ENCODE data around the gene IRAK1.
"Not testable (repeated sequence)": the region's sequence is repeated elsewhere in the genome, so short reads cannot be mapped to it uniquely, and the experiment has no call there.

IRAK1 gene

DNA sequence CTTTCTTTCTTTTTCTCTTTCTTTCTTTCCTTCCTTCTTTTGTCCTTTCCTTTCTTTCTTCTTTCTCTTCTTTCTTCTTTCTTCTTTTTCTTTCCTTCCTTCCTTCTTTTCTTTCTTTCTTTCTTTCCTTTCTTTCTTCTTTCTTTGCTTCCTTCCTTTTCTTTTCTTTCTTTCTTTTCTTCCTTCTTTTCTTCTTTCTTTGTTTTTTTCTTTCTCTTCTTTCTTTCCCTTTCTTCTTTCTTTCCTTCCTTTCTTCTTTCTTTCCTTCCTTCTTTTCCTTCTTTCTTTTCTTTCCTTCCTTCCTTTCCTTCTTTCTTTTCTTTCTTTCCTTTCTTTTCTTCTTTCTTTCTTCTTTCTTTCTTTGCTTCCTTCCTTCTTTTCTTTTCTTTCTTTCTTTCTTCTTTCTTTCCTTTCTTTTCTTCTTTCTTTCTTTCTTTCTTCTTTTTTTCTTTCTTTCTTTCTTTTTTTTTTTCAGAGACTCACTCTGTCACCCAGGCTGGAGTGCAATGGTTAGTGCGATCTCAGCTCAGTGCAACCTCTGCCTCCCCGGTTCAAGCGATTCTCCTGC, 28.6 kb downstream of the IRAK1 start:
- intact Hi-C loops (cut with micrococcal nuclease): no loop called here
- Mint-ChIP-seq H3K36me3 (ENCODE audit: low read depth) (no peaks in the 10 kb centered on the region), H3K4me1 (ENCODE audit: low read depth) (peaks cover 12% of the 10 kb centered on the region), H3K9me3 (no peaks in the 10 kb centered on the region), H3K27ac (no peak overlapping the region), H3K4me3 (no peak overlapping the region), H3K27me3 (no peaks in the 10 kb centered on the region)

DNA sequence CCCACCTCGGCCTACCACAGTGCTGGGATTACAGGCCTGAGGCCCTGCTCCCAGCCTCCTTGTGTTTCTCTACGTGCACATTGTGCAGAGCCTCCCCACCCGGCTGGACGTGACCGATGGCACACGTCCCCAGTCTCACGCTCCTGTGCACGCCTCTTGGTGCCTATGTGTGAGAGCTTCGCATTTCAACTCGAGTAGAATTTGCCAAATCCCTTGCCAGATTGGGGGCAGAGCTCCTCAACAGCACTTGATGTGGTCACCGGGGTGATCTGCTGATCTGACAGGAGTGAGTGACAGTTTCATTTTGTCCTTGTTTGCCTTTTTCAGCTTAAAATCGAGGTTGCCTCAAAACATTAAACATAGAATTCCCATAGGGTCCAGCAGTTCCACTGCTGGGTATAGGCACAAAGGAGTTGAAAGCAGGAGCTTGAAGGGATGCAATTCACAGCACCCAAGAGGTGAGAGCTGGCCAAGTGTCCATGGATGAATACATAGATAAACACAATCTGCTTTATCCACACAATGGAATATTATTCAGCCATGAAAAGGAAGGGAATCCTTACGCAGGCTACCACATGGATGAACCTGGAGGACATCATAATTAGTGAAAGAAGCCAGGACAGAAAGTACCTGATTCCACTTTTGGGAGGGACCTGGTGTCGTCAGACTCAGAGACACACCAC, 29.6 kb downstream of the IRAK1 start:
- no peaks in the 10 kb centered on the region for H3K27me3 Mint-ChIP-seq
- peaks cover 20% of the 10 kb centered on the region for H3K4me1 Mint-ChIP-seq (ENCODE audit: low read depth)
- H3K9me3 Mint-ChIP-seq: no peaks in the 10 kb centered on the region
- intact Hi-C loops (cut with micrococcal nuclease): no loop called here
- H3K36me3 Mint-ChIP-seq (ENCODE audit: low read depth): no peaks in the 10 kb centered on the region
- no peak overlapping the region for H3K4me3 Mint-ChIP-seq
- no peak overlapping the region for H3K27ac Mint-ChIP-seq

DNA sequence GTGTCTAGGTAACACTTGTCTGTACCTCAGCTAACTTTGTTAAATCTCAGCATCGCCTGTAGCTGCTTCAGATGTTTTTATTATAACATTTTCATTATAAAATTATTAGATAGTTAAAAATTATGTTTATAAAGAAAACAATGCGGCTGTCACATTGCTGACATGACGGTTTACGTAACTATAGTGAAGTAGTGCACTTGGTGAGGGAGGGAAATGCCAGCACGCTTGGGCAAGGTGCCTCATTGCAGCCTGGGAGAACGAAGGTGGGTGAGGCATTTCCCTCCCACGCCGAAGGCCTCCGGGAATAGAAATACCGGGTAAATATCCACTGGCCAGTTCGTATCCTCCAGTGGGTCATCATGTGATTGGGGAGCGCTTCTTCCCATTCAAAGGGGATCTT, 31.2 kb downstream of the IRAK1 start:
- intact Hi-C loops (cut with micrococcal nuclease): no loop called here
- no peaks in the 10 kb centered on the region for H3K9me3 Mint-ChIP-seq
- no peaks in the 10 kb centered on the region for H3K27me3 Mint-ChIP-seq
- peaks cover 31% of the 10 kb centered on the region for H3K4me1 Mint-ChIP-seq (ENCODE audit: low read depth)
- H3K36me3 Mint-ChIP-seq (ENCODE audit: low read depth): no peaks in the 10 kb centered on the region
- no peak overlapping the region for H3K27ac Mint-ChIP-seq
- no peak overlapping the region for H3K4me3 Mint-ChIP-seq

DNA sequence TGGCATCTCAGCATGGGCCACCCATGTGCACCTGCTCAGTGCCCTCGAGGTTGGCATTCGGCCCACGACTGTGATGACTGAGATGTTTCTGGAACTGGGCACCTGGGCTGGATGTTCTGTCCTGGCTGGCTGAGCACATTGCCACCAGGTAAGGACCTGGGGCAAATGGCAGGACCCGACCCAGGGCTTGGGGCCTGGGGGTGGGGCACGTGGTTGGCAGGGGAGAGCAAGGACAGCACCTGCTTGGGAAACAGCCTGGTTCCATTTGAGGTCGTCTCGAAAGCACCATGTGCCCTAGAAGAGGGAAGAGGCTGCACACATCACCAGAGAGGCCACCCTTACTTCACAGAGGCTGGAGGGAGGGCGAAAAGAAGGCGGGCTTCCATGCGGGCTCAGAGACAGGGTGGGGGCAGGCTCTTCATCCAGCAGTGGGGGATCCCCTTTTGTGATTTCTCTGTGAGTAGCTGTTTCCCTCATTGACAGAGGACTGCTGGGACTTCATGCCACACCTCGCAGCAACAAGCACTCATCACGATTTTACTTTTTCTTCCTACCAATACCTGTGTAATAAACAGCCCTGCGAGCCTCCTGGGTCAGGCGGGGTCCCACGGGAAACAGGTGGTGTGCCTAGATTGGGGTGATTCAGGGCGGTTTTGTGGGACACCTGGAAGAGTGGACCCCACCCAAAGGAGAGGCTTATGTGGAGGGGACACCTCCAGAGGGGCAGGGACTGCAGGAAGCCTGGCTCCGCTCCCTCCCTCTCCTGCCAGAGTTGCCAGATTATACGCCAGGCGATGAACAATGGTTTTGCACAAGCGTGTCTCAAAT, 35.1 kb downstream of the IRAK1 start:
- Mint-ChIP-seq H3K36me3 (ENCODE audit: low read depth) (peaks cover 9% of the 10 kb centered on the region), H3K9me3 (no peaks in the 10 kb centered on the region), H3K4me1 (ENCODE audit: low read depth) (peaks cover 41% of the 10 kb centered on the region), H3K4me3 (no peak overlapping the region), H3K27me3 (no peaks in the 10 kb centered on the region), H3K27ac (peak overlapping the region; percentile 82)
- intact Hi-C loops (cut with micrococcal nuclease): no loop called here

DNA sequence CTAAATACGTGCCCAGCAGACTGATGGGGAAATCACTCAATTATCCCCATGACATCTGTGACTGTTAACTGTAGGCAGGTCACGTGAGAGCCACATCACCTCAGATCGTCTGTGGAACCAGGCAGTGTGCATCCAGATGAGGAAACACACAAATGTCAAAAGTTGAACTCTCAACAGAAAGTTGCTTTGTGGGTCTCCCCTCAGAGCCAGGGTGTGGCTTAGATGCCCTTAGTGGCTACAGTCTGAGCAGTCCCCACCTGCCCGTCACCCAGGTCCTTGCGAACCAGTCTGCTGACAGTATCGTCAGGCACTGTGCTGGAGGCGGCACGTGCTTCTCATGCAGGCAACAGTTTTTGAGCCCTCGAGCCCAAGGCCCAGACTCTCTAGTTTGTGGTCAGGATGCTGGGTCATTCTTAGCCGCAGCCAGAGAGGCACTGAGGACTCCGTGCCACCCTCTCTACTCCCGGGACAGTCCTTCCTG, 36.3 kb downstream of the IRAK1 start:
- H3K4me1 Mint-ChIP-seq (ENCODE audit: low read depth): peaks cover 41% of the 10 kb centered on the region
- intact Hi-C loops (cut with micrococcal nuclease): no loop called here
- no peaks in the 10 kb centered on the region for H3K27me3 Mint-ChIP-seq
- peaks cover 9% of the 10 kb centered on the region for H3K36me3 Mint-ChIP-seq (ENCODE audit: low read depth)
- H3K27ac Mint-ChIP-seq: peak overlapping the region; percentile 87
- H3K9me3 Mint-ChIP-seq: no peaks in the 10 kb centered on the region
- H3K4me3 Mint-ChIP-seq: no peak overlapping the region

DNA sequence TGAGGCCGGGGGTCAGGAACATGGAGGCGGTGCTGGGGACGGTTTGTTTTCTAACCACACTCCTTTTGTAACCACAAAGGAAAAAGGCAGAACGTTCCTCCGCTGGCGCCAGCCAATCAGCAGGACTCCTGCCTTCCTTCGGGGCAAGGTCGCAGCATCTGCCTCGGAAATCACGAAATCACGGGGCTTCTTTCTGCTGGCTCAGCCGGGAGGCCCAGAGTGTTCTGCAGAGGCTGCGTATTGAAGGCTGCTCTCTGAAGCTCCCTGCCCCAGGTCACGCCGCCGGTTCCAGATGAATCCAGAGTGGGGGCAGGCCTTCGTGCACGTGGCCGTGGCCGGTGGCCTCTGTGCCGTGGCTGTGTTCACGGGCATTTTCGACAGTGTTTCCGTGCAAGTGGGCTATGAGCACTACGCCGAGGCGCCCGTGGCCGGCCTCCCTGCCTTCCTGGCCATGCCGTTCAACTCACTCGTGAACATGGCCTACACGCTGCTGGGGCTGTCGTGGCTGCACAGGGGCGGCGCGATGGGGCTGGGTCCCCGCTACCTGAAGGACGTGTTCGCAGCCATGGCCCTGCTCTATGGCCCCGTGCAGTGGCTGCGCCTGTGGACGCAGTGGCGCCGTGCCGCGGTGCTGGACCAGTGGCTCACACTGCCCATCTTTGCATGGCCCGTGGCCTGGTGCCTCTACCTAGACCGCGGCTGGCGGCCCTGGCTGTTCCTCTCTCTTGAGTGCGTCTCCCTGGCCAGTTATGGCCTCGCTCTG, 37.8 kb downstream of the IRAK1 start:
- Mint-ChIP-seq H3K4me3 (peak overlapping the region; percentile 37), H3K27me3 (no peaks in the 10 kb centered on the region), H3K4me1 (ENCODE audit: low read depth) (peaks cover 41% of the 10 kb centered on the region), H3K27ac (peak overlapping the region; percentile 87), H3K36me3 (ENCODE audit: low read depth) (peaks cover 9% of the 10 kb centered on the region), H3K9me3 (no peaks in the 10 kb centered on the region)
- intact Hi-C loops (cut with micrococcal nuclease): no loop called here

DNA sequence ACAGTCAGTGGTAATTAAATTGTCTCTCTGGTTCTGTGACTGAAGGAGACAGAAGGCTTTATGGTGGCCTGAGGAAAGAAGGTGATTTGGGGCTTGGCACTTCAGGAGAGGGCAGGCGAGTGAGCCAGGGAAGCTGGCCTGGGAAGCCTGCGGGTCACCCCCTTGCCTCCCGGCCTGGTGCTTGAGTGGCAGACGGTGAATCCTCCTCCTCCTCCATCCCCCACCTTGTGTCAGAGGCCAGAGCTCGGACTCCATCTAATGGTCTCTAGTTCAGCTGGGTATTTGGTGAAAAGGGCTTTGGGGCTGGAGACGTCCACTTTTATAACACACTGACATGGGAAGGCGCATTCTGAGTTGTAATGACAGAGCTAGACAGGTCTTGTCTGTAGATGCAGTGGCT, 38.5 kb downstream of the IRAK1 start:
- intact Hi-C loops (cut with micrococcal nuclease): no loop called here
- Mint-ChIP-seq H3K4me1 (ENCODE audit: low read depth) (peaks cover 41% of the 10 kb centered on the region), H3K27ac (peak overlapping the region; percentile 87)

DNA sequence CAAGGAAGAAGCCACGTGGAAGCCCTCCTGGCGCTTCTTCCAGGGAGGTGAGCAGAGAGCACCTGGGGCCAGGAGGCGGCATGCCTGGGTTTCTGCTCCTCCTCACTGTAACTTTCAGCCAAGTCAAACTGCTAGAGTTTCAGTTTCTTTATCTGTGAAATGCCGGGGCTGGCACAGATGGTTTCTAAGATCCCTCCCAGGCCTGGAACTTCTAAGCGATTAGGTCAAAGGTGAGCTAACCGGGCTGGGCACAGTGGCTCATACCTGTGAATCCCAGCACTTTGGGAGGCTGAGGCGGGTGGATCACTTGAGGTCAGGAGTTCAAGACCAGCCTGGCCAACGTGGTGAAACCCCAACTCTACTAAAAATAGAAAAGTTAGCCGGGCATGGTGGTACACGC, 39.3 kb downstream of the IRAK1 start:
- H3K4me3 Mint-ChIP-seq; H3K9me3 Mint-ChIP-seq; intact Hi-C loops (cut with micrococcal nuclease); H3K36me3 Mint-ChIP-seq (ENCODE audit: low read depth); H3K27me3 Mint-ChIP-seq: not testable (repeated sequence)
- Mint-ChIP-seq H3K27ac (peak overlapping the region; percentile 59), H3K4me1 (ENCODE audit: low read depth) (peaks cover 35% of the 10 kb centered on the region)

More for the DNA sequence above, 38.5 kb downstream of the IRAK1 start:
- Mint-ChIP-seq H3K9me3 (no peaks in the 10 kb centered on the region), H3K27me3 (no peaks in the 10 kb centered on the region), H3K36me3 (ENCODE audit: low read depth) (peaks cover 9% of the 10 kb centered on the region), H3K4me3 (peak overlapping the region; percentile 37)

DNA sequence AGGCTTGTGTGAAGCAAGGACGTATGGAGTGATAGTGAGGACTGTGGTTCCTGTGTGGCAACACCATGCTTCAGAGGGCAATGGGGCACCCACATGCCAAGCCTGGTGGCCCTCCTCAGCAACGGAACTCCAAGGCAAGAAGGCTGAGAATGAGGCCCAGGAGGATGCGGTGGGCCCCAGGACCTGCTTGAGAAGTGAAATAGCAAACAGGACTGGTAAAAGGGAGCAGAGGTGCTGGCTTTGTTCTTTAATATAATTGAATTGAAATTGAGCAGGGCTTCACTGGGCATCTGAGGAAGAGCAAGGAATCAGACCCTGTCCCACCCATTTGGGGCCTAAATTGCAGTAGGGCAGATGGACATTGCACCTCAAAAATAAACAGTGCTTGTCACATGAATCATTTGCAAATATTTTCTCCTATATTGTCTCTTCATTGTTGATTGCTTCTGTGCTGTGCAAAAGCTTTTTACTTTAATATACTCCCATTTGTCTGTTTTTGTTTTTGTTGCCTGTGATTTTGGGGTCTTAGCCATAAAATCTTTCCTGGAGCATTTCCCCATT, 44.9 kb downstream of the IRAK1 start:
- Mint-ChIP-seq H3K4me1 (ENCODE audit: low read depth) (peaks cover 20% of the 10 kb centered on the region), H3K4me3 (peak overlapping the region; percentile 76), H3K27ac (peak overlapping the region; percentile 88), H3K36me3 (ENCODE audit: low read depth) (peaks cover 14% of the 10 kb centered on the region), H3K27me3 (no peaks in the 10 kb centered on the region), H3K9me3 (no peaks in the 10 kb centered on the region)
- intact Hi-C loops (cut with micrococcal nuclease): loop anchor here (5.0 kb wide), 1 partner anchor 37 kb away; no protein-coding TSS in a partner anchor

DNA sequence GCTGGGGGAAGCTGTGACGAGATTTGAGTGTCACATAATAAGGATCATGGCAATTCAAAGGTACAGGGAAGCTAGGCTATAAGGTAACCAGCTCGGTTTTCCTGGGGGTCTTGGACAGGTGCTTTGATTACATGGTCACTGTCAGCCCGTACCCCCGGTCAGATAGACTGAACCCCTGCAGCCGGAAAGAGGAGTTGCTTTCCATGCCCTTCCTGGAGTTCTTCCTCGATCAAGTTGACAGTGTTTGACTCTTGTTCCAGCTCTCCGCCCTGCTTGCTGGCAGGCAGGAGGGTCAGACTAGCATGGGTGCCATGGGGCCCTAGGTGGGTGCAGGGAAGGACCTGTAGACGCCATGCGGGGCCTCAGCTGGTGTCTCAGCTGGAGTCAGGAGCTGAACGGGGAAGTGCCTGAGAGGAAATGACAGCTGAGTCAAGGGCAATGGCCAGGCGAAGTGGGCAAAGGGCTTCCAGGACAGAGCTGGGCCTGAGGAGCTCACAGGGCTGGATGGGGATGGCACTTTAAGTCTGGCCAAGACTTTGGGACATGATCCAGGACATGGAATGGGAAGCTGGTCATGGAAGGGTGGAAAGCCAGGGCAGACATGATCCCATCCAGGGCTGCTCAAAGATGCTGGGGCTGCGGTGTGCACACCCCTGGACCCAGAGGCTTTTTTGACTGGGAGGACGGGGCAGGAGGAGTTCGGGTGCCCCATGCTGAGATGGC, 45.5 kb downstream of the IRAK1 start:
- peaks cover 20% of the 10 kb centered on the region for H3K36me3 Mint-ChIP-seq (ENCODE audit: low read depth)
- H3K4me1 Mint-ChIP-seq (ENCODE audit: low read depth): peaks cover 27% of the 10 kb centered on the region
- intact Hi-C loops (cut with micrococcal nuclease): loop anchor here (5.0 kb wide), 1 partner anchor 38 kb away; no protein-coding TSS in a partner anchor
- H3K4me3 Mint-ChIP-seq: peak overlapping the region; percentile 76
- no peaks in the 10 kb centered on the region for H3K27me3 Mint-ChIP-seq
- H3K27ac Mint-ChIP-seq: peak overlapping the region; percentile 88
- no peaks in the 10 kb centered on the region for H3K9me3 Mint-ChIP-seq

DNA sequence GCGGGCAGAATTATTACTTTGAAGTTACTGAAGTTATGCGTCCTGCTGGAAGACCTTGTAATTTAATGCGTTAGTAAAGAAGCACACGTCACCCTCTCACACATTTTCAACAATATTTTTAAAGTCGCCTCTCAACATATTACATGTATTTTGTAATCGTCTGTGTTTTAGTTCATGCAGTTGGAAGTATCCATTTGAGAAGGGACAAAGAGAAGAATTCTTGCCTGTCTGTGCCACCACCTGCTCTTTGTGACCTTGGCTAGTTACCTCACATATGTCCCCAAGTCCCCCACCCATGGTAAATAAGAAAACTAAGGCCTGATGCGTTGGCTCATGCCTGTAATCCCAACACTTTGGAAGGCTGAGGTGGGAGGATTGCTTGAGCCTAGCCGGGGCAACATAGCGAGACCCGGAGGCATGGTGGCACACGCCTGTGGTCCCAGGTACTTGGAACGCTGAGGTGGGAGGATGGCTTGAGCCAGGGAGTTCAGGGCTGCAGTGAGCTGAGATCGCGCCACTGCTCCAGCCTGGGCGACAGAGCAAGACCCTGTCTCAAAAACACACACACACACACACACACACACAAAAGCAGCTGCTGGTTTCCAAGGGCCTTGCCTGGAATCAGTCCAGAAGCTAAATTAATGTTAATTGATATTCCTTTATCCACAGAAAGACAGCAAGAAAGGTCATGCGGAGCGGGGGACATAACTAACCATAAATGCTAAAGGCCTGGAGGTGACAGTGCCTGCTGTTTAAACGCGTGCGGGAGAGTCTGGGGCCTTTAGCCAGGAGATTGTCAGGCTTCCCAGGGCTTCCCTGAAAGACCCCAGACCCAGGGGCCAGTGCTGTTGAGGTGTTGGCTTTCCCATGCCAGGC, 46.3 kb downstream of the IRAK1 start:
- H3K27me3 Mint-ChIP-seq: no peaks in the 10 kb centered on the region
- no peaks in the 10 kb centered on the region for H3K9me3 Mint-ChIP-seq
- intact Hi-C loops (cut with micrococcal nuclease): loop anchor here (5.0 kb wide), 1 partner anchor 39 kb away; no protein-coding TSS in a partner anchor
- H3K4me3 Mint-ChIP-seq: peak overlapping the region; percentile 76
- peaks cover 33% of the 10 kb centered on the region for H3K4me1 Mint-ChIP-seq (ENCODE audit: low read depth)
- H3K36me3 Mint-ChIP-seq (ENCODE audit: low read depth): peaks cover 21% of the 10 kb centered on the region
- peak overlapping the region; percentile 88 for H3K27ac Mint-ChIP-seq

All from dendritic cell treated with granulocyte-macrophage colony-stimulating factor and Interleukin-4, amounts not matched to agents 40 ng/mL and 50 ng/mL, for 4 days (primary cell).